ENCODE data around the gene G3BP2. TPM values are rescaled to one million over a fixed set of nuclear protein-coding genes. Genes with fewer than 3 reads are reported as not detected.

Gene G3BP2
- total and polyA plus RNA-seq, 2 of the 13 experiments (the other 11 are each of a cell fraction or from before 2014, with no cell fraction given), result 51.7 to 179 TPM

DNA sequence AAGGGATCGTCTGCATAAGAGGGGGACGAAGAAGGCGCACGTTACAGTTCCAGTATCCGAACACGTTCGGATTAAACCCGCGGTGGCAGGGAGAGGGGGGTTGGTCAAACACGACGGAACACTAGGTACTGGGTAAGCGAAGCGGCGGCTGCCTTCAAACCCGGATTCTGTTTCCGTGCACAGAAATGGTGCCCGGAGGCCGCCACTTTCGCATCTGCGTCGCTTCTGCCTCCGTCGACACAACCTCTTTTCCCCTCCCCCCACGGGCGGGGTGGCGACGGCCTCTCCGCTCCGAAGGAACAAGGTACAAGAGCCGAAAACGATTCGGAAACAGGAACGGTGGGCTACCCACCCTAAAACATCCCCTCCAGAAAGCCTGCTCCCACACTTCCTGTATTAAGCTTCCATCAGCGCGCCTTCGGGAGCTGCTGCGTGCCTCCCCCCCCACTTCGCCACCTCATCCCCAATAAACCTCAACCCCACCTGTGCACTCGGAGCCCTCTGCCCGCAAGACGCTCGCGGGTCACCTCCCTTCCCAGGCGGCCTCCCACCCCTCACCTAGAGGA, 667 bp downstream of the G3BP2 start (continued):
- TF ChIP-seq ZNF564 (CRISPR knock-in tag; IDR thresholded peaks at IDR 0.05) (0 out of 2 replicates have a peak, but pooled peaks have one; percentile 0), HDAC2 (CRISPR knock-in tag; IDR thresholded peaks at IDR 0.05) (0 out of 2 replicates have a peak, but pooled peaks have one; percentile 12), MTA3 (CRISPR knock-in tag; IDR thresholded peaks at IDR 0.05) (no peak), PRMT3 (CRISPR knock-in tag; IDR thresholded peaks at IDR 0.05; ENCODE audit: borderline replicate concordance, low read depth) (0 out of 2 replicates have a peak, but pooled peaks have one; percentile 19), NFE2L2 (IDR thresholded peaks at IDR 0.05; ENCODE audit: low read length) (no peak), ZBTB39 (CRISPR knock-in tag; IDR thresholded peaks at IDR 0.05) (0 out of 2 replicates have a peak, but pooled peaks have one; percentile 1), ZNF777 (CRISPR knock-in tag; IDR thresholded peaks at IDR 0.05) (peak; percentile 6; the same call in 1 of the 2 replicates), ZNF790 (CRISPR knock-in tag; IDR thresholded peaks at IDR 0.05; ENCODE audit: borderline replicate concordance) (peak; percentile 38; the same call in 1 of the 2 replicates), ZFY (CRISPR knock-in tag; IDR thresholded peaks at IDR 0.05) (0 out of 2 replicates have a peak, but pooled peaks have one; percentile 17), ZNF335 (CRISPR knock-in tag; IDR thresholded peaks at IDR 0.05) (0 out of 2 replicates have a peak, but pooled peaks have one; percentile 10), CHD2 (IDR thresholded peaks at IDR 0.05; ENCODE audit: low read depth, low read length) (peak; percentile 36; the same call in 1 of the 2 replicates), ARID5B (CRISPR knock-in tag; IDR thresholded peaks at IDR 0.05) (peak; percentile 7; the same call in 1 of the 2 replicates), ZNF446 (CRISPR knock-in tag; IDR thresholded peaks at IDR 0.05) (0 out of 2 replicates have a peak, but pooled peaks have one; percentile 31), XRCC5 (optimal IDR thresholded peaks at IDR 0.05; ENCODE audit: low read length) (peak; percentile 8), GABPA (IDR thresholded peaks at IDR 0.05; ENCODE audit: low read depth, low read length) (no peak), GABPA (CRISPR knock-in tag; IDR thresholded peaks at IDR 0.05; ENCODE audit: low read depth) (peak; percentile 43; the same call in 1 of the 2 replicates)
- TF ChIP-seq, protein P1, sequence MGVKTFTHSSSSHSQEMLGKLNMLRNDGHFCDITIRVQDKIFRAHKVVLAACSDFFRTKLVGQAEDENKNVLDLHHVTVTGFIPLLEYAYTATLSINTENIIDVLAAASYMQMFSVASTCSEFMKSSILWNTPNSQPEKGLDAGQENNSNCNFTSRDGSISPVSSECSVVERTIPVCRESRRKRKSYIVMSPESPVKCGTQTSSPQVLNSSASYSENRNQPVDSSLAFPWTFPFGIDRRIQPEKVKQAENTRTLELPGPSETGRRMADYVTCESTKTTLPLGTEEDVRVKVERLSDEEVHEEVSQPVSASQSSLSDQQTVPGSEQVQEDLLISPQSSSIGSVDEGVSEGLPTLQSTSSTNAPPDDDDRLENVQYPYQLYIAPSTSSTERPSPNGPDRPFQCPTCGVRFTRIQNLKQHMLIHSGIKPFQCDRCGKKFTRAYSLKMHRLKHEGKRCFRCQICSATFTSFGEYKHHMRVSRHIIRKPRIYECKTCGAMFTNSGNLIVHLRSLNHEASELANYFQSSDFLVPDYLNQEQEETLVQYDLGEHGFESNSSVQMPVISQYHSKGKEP (CRISPR knock-in tag; IDR thresholded peaks at IDR 0.05), result no peak
- TF ChIP-seq, protein P2, sequence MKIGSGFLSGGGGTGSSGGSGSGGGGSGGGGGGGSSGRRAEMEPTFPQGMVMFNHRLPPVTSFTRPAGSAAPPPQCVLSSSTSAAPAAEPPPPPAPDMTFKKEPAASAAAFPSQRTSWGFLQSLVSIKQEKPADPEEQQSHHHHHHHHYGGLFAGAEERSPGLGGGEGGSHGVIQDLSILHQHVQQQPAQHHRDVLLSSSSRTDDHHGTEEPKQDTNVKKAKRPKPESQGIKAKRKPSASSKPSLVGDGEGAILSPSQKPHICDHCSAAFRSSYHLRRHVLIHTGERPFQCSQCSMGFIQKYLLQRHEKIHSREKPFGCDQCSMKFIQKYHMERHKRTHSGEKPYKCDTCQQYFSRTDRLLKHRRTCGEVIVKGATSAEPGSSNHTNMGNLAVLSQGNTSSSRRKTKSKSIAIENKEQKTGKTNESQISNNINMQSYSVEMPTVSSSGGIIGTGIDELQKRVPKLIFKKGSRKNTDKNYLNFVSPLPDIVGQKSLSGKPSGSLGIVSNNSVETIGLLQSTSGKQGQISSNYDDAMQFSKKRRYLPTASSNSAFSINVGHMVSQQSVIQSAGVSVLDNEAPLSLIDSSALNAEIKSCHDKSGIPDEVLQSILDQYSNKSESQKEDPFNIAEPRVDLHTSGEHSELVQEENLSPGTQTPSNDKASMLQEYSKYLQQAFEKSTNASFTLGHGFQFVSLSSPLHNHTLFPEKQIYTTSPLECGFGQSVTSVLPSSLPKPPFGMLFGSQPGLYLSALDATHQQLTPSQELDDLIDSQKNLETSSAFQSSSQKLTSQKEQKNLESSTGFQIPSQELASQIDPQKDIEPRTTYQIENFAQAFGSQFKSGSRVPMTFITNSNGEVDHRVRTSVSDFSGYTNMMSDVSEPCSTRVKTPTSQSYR (CRISPR knock-in tag; IDR thresholded peaks at IDR 0.05; ENCODE audit: borderline replicate concordance), result peak; percentile 93

Data from HepG2 (cell line).